ENCODE results near the gene AGBL5.

GRCh38 chr2:27018142-27018541, 33.3 kb upstream of the AGBL5 start:
- TF ChIP-seq GABPB1 (CRISPR knock-in tag; IDR thresholded peaks at IDR 0.05) (no peak), ZNF484 (CRISPR knock-in tag; IDR thresholded peaks at IDR 0.05; ENCODE audit: borderline replicate concordance, low read depth) (no peak), RFX1 (IDR thresholded peaks at IDR 0.05) (no peak), SRF (IDR thresholded peaks at IDR 0.05; ENCODE audit: low read depth, low read length) (no peak), NFIC (IDR thresholded peaks at IDR 0.05; ENCODE audit: low read length) (no peak), EZH2 (conservative IDR thresholded peaks at IDR 0.05; ENCODE audit: low read depth, low read length) (no peak), SUZ12 (IDR thresholded peaks at IDR 0.05; ENCODE audit: low read depth, low read length) (no peak), TARDBP (CRISPR knock-in tag; IDR thresholded peaks at IDR 0.05) (no peak), NONO (IDR thresholded peaks at IDR 0.05) (no peak), NONO (CRISPR knock-in tag; conservative IDR thresholded peaks at IDR 0.05) (no peak), RAD21 (CRISPR knock-in tag; IDR thresholded peaks at IDR 0.05) (no peak), ONECUT2 (CRISPR knock-in tag; IDR thresholded peaks at IDR 0.05) (no peak)
- TF ChIP-seq, protein P1, sequence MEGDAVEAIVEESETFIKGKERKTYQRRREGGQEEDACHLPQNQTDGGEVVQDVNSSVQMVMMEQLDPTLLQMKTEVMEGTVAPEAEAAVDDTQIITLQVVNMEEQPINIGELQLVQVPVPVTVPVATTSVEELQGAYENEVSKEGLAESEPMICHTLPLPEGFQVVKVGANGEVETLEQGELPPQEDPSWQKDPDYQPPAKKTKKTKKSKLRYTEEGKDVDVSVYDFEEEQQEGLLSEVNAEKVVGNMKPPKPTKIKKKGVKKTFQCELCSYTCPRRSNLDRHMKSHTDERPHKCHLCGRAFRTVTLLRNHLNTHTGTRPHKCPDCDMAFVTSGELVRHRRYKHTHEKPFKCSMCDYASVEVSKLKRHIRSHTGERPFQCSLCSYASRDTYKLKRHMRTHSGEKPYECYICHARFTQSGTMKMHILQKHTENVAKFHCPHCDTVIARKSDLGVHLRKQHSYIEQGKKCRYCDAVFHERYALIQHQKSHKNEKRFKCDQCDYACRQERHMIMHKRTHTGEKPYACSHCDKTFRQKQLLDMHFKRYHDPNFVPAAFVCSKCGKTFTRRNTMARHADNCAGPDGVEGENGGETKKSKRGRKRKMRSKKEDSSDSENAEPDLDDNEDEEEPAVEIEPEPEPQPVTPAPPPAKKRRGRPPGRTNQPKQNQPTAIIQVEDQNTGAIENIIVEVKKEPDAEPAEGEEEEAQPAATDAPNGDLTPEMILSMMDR (CRISPR knock-in tag; IDR thresholded peaks at IDR 0.05) = no peak

All from HepG2 (cell line).